T1000 (cell line): ENCODE measurements around the gene TMEM186.
"Not testable (repeated sequence)": the region's sequence is repeated elsewhere in the genome, so short reads cannot be mapped to it uniquely, and the experiment has no call there.

Experiments
- DNase-seq: peaks from one replicate; lab custom pipeline; 2025; ENCODE audit warnings: mixed read lengths; lab: John Stamatoyannopoulos, UW

The TMEM186 gene

GRCh38 chr16:8797364-8798173, at the start of gene TMEM186, which contains the start of gene PMM2:
Gene TMEM186, minus strand, starts transcription at chr16:8797639. Its CDS starts 25 bp downstream, at chr16:8797614.
Gene PMM2, plus strand, starts transcription at chr16:8797839. Its CDS starts 44 bp downstream, at chr16:8797883.
- DNase-seq, result peak; percentile 91

- DNase-seq, result no peak
These were observed 49.7 kb upstream of the TMEM186 start for GRCh38 chr16:8847145-8847544.

GRCh38 chr16:8846401-8846932, 49.0 kb upstream of the TMEM186 start:
- no peak for DNase-seq

GRCh38 chr16:8845699-8846298, 48.4 kb upstream of the TMEM186 start:
- no peak for DNase-seq

GRCh38 chr16:8843296-8843695, 45.9 kb upstream of the TMEM186 start:
- not testable (repeated sequence) for DNase-seq

- not testable (repeated sequence) for DNase-seq
These were observed 44.6 kb upstream of the TMEM186 start for GRCh38 chr16:8842016-8842415.

GRCh38 chr16:8837594-8837993, 40.2 kb upstream of the TMEM186 start:
- DNase-seq, result not testable (repeated sequence)

GRCh38 chr16:8836797-8837196, 39.4 kb upstream of the TMEM186 start:
- not testable (repeated sequence) for DNase-seq

- DNase-seq, result no peak
These were observed 35.3 kb upstream of the TMEM186 start for GRCh38 chr16:8832717-8833105.

- DNase-seq, result no peak
These were observed 34.7 kb upstream of the TMEM186 start for GRCh38 chr16:8831871-8832716.

- DNase-seq, result no peak
These were observed 34.0 kb upstream of the TMEM186 start for GRCh38 chr16:8831450-8831849.

GRCh38 chr16:8828541-8829165, 31.2 kb upstream of the TMEM186 start:
- DNase-seq, result no peak

GRCh38 chr16:8826278-8826879, 28.9 kb upstream of the TMEM186 start:
- DNase-seq, result no peak

- DNase-seq, result no peak
These were observed 25.0 kb upstream of the TMEM186 start for GRCh38 chr16:8822403-8822802.

GRCh38 chr16:8819411-8820034, 22.1 kb upstream of the TMEM186 start:
- DNase-seq, result no peak

- no peak for DNase-seq
These were observed 21.2 kb upstream of the TMEM186 start for GRCh38 chr16:8818504-8819270.

GRCh38 chr16:8816967-8817655, 19.7 kb upstream of the TMEM186 start:
- no peak for DNase-seq

- DNase-seq, result no peak
These were observed 16.8 kb upstream of the TMEM186 start for GRCh38 chr16:8814095-8814806.
